Ovary (tissue), 3 donors: Measurements from ENCODE around the gene KANK2.
"Not testable (repeated sequence)": the region's sequence is repeated elsewhere in the genome, so short reads cannot be mapped to it uniquely, and the experiment has no call there.

ENCODE experiments used
- CTCF ChIP-seq, 3 donors: fragments of 450-650 bp in 2 of 3; fragments of 200-600 bp in 1 of 3; IDR thresholded peaks; one replicate each; pipeline versions ENCODE4 v1.5.1 to v1.8.0; 2016 to 2022; ENCODE audit warnings: antibody characterized with exemption in 3 of 3, mild to moderate bottlenecking in 1 of 3
- POLR2A ChIP-seq: fragments of 450-650 bp; IDR thresholded peaks from one replicate; pipeline ENCODE4 v1.6.1; 2017; ENCODE audit warnings: antibody characterized with exemption, mild to moderate bottlenecking, moderate library complexity
- donor health status: DM: no; HTN: no; CAD: no.

GRCh38 chr19:11179145-11179465 is 18.2 kb downstream of the KANK2 start:
- TF ChIP-seq CTCF (IDR thresholded peaks at IDR 0.05); POLR2A: not testable (repeated sequence)
